HG02938 (cell line): ENCODE results near the gene PLXNB3.
A peak's percentile ranks its signal among the peaks of the same experiment; 100 is the strongest.

Experiments
- ATAC-seq: cut with Tn5 transposase; IDR thresholded peaks from one replicate; pipeline ENCODE4 v1.9.1; 2021; ENCODE audit warnings: mild to moderate bottlenecking, moderate library complexity; ENCODE audit not compliant: unreplicated experiment

The PLXNB3 gene

GRCh38 chrX:153784325-153784967 is 20.4 kb downstream of the PLXNB3 start:
- no peak for ATAC-seq

DNA sequence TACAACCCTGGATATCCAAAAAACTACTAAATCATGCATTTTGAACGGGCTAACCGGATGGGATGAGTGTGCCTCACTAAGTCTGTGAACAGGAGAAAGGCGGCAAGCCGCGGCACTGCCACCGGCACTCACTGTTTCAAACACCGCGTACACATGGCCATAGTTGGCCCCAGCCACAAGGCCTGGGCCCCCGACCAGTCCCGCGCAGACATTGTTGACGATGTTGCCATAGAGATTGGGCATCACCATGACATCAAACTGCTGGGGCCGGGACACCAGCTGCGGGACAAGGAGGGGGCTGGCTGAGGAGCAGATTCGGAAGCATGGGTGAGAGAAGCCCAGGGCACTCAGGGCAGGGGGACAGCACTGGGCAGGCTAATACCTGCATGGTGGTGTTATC is 22.6 kb downstream of the PLXNB3 start:
- no peak for ATAC-seq

DNA sequence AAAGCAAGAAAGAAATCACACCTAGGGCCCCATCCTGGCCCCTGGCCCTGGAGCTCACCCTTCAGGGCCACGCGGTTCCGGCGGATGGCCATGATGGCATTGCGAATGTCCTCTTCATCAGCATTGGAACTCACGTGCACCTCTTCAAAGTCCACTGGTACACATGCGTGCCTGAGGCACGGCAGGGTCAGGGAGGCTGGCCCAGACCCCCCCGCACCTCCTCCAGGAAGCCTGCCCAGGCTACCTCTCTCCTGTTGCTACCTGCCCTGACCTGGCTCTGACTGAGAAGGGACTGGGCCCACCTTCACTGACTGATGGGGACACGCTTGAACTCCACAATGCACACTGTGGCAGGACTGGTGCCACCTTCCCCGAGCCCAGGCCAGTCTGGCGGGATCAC is 25.6 kb downstream of the PLXNB3 start:
- ATAC-seq, result no peak

- no peak for ATAC-seq
Measured at GRCh38 chrX:153791104-153791852, 27.2 kb downstream of the PLXNB3 start.

DNA sequence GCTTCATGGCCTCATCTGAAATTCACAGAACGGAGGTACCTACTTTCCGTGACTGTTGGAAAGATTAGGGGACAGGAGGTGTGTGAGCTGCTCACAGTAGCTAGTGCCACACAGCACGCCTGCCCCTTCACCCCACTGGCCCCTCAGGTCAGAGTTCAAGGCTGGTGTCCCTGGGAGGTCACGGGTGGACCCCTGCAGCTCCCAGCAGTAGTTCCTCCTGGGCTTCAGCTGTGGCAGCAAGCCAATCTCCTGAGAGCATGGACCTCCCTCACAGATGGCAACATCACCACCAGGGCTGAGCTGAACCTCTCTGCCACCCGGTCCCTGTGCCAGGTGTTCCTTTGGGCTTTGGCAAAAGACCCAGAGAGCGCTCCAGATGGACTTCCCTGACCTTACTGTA is 28.3 kb downstream of the PLXNB3 start:
- no peak for ATAC-seq

GRCh38 chrX:153793291-153793690 is 29.2 kb downstream of the PLXNB3 start:
- ATAC-seq, result no peak

- peak; percentile 90 for ATAC-seq
Measured at GRCh38 chrX:153794018-153794896, 30.2 kb downstream of the PLXNB3 start, which contains the start of the genes IDH3G and SSR4. IDH3G (minus strand) TSS chrX:153794375; CDS start chrX:153794326, 49 bp downstream. SSR4 (plus strand) TSS chrX:153794668; CDS start chrX:153794688, 20 bp downstream.

- peak; percentile 18 for ATAC-seq
Measured at GRCh38 chrX:153794897-153795816, 31.1 kb downstream of the PLXNB3 start.

DNA sequence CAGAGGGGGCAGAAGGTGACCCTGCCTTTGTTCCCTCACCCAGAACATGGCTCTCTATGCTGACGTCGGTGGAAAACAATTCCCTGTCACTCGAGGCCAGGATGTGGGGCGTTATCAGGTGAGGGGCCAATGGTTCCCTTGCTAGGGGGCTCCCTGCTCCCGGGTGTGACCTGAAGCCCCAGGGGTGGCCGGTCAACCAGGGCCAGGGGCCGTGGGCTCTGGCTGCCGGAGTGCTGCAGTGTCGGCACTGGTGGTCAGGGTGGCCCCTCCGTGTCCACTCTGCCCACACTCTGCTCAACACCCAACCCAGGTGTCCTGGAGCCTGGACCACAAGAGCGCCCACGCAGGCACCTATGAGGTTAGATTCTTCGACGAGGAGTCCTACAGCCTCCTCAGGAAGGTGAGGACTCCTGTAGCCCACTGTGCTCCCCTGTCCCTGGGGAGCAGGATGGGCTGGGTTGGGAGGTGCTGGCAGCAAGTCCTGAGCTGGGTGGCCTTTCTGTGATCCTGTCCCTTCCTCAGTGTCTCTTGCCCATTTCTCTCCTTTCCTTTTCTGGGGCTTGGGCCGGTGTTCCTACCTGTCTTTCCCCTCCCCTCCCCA is 33.5 kb downstream of the PLXNB3 start:
- ATAC-seq, result no peak

GRCh38 chrX:153799326-153799725 is 35.3 kb downstream of the PLXNB3 start:
- no peak for ATAC-seq

- no peak for ATAC-seq
Measured at GRCh38 chrX:153800177-153800722, 36.2 kb downstream of the PLXNB3 start.

- no peak for ATAC-seq
Measured at GRCh38 chrX:153800746-153801145, 36.7 kb downstream of the PLXNB3 start.

- ATAC-seq, result no peak
Measured at GRCh38 chrX:153801669-153802068, 37.6 kb downstream of the PLXNB3 start.

- no peak for ATAC-seq
Measured at GRCh38 chrX:153802513-153803045, 38.5 kb downstream of the PLXNB3 start.

DNA sequence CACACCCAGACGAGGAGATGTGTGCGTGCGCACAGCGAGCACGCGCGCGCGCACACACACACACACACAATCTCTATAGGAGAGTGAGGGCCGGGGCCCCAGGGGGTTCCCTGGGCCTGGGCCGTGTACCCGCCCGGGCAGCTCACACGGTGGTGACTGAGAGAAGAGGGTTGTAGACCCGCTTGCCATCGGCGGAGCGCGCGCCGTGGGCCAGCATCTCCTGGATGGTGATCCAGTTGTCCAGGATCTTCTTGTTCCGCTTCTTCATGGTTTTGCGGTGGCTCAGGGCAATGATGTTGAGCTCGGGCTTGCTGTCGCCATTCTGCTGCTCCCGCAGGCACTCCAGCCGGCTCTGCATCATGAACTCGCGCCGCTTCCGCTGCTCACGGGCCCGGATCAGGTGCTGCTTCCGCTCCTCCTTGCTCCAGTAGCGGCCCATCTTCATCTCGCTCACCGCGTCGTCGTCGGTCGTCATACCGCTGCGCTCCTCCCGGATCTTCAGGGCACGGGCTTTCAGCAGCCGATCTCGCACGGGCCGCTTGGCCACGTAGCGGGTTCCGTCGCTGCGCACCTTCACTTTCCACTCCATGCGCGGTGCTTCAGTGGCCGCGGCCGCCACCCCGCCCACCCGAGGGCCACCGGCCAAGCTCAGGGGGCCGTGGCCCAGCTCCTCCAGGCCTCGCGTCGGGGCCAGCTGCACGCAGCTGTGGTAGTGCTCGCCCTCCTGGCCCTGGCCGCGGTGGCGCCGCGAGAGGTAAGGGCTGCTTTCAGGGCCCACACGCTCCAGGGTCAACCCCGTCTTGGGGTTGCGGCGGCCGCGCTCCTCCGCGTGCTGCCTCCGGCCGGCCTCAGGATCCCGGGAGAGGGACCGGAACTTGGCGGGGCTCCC is 39.4 kb downstream of the PLXNB3 start:
- ATAC-seq, result no peak

GRCh38 chrX:153804100-153804595 is 40.1 kb downstream of the PLXNB3 start:
- no peak for ATAC-seq

DNA sequence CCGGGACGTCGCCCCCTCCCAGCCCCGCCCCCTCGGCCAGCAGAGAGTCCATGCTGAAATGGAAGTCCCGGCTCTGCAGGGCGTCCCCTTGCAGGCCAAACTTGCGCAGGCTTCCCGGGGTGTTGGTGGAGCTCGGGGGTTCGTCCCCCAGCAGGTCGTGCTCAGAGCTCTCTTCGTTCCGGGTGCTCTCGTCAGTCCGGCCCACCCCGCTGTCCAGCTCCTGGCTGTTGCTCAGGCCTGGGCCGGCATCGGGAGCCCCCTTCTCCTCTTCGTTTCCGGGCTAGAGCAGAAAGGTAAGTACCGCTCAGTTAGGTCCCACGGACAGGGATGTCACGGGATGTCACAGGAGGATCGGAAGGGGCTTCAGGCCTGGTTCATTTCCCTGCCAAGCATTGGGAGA is 40.6 kb downstream of the PLXNB3 start:
- no peak for ATAC-seq

GRCh38 chrX:153805436-153805835 is 41.4 kb downstream of the PLXNB3 start:
- no peak for ATAC-seq
